ENCODE measurements around the gene PARP11.
"Not testable (repeated sequence)": the region's sequence is repeated elsewhere in the genome, so short reads cannot be mapped to it uniquely, and the experiment has no call there.

Gene PARP11

DNA sequence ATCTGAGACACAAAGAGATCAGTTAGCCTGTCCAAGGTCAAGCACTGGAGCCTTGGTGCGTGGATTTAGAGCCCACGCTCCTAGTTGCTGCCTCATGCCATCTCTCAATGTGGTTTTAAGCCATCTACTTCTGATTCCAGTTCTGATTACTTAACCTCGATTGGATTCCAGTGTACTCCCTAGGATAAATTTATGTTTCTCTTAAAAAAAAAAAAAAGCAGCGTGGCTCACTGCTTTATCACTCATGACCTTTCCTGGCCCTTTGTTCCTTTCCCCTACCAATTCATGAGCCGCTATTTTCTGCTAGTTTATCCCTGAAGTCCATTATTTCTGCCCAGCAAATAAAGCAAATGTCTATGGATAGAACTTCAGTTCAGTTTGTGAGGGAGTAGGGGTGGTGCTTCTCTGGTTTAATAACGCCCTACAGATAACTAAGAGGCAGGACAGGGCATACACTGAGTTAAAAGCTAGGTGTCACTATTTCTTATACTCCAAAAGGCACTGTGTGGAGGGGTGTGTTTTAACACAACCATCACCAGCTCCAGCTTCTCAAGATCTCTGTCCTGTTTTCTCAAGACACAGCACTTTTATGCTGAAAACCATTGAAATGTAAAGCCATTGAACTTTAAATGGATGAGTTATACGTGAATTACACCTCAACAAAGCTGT, 9.8 kb upstream of the PARP11 start:
- peak; percentile 25 for DNase-seq (ENCODE audit: low spot score)

DNA sequence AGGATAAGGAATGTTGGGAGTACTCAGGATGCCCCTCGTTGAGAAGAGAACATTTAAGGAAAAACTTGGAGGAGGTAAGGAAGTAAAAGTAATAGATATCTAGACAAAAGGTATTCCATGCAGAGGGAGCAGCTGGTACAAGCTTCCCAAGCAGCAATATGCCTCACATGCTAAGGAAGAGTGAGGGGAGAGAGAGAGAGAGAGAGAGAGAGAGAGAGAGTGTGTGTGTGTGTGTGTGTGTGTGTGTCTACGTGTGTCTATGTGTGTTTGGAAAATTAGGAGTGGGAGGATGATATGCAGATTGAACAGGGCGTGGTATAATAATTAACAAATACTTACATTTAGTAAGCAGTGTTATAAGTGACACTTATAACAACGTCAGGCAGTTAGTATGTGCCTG, 9.2 kb upstream of the PARP11 start:
- DNase-seq (ENCODE audit: low spot score) = no peak

DNA sequence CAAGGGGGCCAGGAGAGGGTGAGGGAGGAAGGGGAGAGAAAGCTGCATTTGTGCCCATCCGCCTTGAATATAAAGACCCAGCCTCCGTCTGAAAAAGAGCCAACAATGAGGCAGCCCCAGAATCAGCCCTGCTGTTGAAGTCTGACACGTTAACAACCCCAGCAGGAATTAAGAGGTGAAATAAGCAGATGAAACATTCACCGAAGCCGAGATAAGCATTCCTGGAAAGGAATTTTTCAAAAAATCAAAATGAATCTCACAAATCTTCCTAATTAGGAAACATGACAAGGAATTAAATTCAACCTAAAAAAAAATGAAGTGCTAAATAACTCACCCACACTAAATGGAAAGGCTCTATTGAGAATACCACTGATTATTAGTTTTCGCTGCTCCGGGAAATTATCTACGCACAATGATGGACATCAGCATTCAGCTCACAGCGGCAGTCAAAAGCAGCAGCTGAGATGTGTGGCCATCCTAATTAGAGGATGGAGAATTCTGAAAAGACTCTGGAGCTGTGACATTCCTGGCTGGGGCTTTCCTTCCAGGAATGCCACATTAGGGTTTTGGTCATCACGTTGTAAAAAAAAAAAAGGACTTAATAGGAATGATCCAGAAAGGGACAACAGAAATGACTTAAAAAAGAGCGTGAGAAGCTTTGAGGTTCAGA, 8.2 kb upstream of the PARP11 start:
- no peak for DNase-seq (ENCODE audit: low spot score)

GRCh38 chr12:3879846-3880245, 6.6 kb upstream of the PARP11 start:
- no peak for DNase-seq (ENCODE audit: low spot score)

DNA sequence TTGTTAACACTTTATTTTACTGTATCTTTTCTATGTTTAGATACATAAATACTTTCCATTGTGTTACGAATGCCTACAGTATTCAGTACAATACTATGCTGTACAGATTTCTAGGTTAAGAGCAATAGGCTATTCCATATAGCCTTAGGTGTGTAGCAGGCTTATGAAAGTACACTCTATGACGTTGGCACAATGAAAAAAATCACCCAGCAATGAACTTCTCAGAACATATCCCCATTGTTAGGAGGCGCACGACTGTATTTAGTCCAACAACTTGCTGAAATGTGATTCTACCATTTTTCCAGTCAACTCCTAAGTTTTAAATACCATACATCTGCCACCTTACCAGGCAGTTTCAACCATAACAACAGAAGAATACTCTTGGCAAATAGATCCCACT, 1.8 kb downstream of the PARP11 start:
- DNase-seq (ENCODE audit: low spot score) = no peak

GRCh38 chr12:3869865-3870264, 3.3 kb downstream of the PARP11 start:
- DNase-seq (ENCODE audit: low spot score) = no peak

- DNase-seq (ENCODE audit: low spot score) = no peak
Observed at GRCh38 chr12:3869433-3869832, 3.8 kb downstream of the PARP11 start.

DNA sequence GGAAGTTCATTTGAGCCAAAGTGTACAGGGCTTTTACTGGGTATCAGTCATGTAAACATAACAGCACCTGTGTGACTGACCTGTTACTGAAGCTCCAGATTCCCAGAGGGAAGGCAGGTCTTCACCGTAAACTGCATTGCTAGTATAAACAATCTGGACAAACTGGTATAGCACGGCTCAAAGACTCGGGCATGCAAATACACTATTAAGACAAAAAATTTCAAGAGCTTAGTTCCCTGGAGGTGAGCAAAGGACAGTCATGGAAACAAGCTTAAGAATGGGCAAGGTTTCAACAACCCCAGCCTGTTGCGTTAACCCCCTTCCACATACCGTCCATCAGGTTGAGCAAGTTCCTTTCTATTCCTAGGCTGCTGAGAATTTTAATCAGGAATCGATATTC, 9.4 kb downstream of the PARP11 start:
- no peak for DNase-seq (ENCODE audit: low spot score)

DNA sequence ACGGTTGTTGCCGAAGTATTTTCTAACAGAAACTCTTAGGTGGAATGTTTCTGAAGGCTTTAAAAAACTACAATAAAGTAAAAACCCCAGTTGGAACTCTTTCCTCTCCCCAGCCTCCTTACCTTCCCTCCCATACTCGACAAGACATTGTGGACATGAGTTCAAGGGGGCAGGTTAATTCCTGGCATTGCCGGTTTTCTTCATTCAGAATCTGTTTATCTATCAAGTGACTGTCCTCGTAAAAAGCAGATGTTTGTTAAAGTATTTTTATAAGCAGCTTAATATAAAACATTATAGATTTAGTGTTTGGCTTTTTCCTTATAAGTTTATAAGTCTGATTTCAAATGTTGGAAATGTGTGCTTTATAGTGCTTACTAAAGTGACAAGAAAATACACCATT, 30.7 kb downstream of the PARP11 start:
- DNase-seq (ENCODE audit: low spot score) = no peak

DNA sequence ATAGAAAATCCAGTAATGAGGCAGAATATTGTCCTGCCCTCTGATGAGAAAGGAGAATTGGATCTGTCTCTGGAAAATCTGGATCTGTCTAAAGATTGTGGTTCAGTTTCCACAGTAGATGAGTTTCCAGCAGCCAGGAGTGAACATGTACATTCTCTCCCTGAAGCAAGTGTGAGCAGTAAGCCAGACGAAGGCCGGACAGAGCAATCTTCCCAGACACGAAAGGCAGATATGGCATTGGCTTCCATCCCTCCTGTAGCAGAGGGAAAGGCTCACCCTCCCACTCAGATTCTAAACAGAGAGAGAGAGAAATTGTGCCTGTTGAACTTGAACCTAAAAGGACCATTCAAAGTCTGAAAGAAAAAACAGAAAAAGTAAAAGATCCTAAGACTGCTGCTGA, 31.4 kb downstream of the PARP11 start:
- no peak for DNase-seq (ENCODE audit: low spot score)

DNA sequence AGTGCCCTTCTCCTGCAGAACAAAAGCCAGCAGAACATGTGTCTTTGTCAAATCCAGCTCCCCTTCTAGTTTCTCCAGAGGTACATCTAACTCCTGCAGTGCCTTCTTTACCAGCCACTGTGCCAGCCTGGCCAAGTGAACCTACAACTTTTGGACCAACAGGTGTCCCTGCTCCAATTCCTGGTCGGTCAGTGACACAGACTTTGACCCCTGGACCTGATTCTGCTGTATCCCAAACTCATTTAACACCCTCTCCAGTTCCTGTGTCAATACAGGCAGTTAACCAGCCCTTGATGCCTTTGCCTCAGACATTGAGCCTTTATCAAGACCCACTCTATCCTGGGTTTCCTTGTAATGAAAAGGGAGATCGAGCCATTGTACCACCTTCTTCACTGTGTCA, 32.4 kb downstream of the PARP11 start:
- not testable (repeated sequence) for DNase-seq (ENCODE audit: low spot score)

DNA sequence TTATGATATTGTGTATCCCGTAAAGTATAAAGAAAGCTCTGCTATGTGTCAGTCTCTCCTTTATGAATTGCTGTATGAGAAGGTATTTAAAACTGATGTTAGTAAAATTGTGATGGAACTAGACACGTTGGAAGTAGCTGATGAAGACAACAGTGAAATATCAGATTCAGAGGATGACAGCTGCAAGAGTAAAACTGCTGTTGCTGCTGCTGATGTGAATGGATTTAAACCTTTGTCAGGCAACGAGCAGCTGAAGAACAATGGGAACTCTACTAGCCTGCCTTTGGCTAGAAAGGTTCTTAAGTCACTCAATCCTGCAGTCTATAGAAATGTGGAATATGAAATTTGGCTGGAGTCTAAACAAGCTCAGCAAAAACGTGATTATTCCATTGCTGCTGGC, 33.5 kb downstream of the PARP11 start:
- not testable (repeated sequence) for DNase-seq (ENCODE audit: low spot score)

DNA sequence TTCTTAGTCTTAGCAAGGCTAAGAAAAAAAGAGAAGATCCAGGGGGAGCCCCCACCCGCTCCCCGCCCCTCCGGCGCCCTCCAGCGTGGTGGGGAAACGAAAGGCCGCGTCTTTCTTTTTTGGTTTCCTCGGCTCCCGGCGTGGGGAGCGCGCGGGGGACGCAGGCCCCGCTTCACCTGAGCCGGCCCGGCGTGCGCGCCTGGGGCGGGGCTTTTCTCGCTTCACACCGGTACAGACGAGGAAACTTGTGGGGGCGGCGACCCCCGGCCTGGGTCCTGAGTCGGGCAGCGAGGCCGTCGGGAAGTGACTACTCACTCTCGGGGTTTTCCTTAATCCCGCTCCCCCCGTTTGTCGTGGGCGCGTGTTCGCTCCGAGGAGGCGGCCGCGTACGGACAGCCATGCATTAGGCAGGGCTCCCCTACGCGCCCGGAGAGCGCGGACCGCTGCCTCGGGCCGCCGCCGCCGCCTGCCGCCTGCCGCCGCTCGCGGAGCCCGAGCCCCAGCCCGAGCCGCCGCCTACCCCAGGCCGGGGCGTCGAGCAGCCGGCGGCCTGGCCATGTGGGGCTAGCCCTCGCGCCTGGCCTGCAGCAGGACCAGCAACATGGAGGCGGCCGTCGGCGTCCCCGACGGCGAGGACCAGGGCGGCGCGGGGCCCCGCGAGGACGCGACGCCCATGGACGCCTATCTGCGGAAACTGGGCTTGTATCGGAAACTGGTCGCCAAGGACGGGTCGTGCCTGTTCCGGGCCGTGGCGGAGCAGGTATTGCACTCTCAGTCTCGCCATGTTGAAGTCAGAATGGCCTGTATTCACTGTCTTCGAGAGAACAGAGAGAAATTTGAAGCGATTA, 34.3 kb downstream of the PARP11 start:
- DNase-seq (ENCODE audit: low spot score) = not testable (repeated sequence)

DNA sequence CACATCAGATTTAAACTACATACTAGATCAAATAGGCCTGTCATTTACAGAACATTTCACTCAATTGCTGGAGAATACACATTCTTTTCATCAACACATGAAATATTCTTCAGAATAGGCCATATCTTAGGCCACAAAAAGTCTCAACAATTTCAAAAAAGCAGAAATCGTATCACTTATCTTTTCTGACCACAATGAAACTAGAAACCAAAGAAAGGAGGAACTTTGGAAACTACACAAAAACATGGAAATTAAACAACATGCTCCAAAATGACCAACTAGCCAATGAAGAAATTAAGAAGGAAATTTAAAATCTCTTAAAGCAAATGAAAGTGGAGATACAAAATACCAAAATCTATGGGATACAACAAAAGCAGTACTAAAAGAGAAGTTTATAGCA, 35.1 kb downstream of the PARP11 start:
- DNase-seq (ENCODE audit: low spot score) = no peak

DNA sequence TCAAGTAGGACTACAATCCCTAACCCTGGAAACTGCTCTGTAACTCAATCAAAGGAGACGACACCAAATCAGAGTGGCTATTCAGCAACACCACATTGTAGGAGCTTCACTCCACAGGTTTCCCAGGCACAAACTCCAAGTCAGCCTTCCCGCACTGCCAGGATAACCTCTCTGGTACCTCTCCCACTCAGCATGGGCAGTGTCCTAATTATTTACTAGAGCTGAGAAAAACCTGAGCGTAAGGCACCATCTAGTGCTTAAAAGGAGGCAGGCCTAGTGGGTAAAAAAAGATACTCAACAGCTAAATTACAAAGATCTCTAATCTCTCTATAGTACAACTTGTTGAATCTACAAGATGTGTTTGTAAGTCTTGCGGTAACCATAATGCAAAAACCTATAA, 36.1 kb downstream of the PARP11 start:
- no peak for DNase-seq (ENCODE audit: low spot score)

DNA sequence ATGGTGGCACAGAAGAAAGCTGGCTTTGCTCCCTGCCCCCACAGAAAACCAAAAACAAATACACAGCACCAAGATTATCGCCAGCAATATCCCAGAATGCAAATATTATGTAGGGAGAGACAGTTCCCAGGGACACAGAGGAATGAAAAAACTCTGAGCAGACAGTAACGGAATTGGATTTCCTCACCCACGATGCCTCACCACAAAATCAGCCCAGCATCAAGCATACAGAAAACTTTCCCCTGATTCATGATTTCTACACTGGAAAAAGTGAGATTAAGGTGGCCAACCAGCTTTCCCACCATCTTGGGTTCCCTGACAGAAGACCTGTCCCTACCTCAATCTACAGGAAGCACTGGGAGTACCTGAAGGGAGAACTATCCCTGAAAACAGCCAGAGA, 36.6 kb downstream of the PARP11 start:
- DNase-seq (ENCODE audit: low spot score) = no peak

DNA sequence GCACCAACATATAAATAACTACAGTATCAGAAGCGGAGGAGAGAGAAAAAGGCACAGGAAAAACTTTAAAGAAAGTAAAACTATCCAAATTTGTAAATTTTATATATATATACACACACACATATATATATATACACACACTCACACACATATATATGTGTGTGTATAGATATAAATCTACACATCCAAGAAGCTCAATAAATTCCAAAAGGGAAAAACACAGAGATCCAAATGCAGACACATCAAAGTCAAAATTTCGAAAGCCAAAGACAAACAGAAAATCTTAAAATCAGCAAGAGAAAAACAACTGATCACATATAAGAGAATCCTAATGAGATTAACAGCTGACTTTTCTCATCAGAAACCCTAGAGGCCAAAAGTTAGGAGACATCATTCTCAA, 37.3 kb downstream of the PARP11 start:
- no peak for DNase-seq (ENCODE audit: low spot score)

DNA sequence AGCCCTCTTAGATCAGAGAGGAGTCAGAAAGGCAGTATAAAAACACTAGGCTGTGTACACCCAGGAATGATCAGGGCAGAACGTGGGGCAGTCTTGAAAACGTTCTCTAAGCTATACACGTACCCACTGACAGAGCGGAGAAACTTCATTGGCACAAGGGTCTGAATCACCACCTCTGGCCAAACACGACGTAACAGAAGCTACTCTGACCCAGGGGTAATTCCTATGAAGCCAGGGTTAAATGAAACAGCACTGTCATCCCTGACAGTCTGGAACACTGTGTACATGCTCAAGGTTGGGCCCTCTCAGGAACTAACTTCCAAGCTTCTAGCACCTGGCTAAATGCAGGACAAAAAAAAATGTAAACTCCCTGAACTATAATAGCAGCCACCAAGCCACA, 38.4 kb downstream of the PARP11 start:
- DNase-seq (ENCODE audit: low spot score) = no peak

DNA sequence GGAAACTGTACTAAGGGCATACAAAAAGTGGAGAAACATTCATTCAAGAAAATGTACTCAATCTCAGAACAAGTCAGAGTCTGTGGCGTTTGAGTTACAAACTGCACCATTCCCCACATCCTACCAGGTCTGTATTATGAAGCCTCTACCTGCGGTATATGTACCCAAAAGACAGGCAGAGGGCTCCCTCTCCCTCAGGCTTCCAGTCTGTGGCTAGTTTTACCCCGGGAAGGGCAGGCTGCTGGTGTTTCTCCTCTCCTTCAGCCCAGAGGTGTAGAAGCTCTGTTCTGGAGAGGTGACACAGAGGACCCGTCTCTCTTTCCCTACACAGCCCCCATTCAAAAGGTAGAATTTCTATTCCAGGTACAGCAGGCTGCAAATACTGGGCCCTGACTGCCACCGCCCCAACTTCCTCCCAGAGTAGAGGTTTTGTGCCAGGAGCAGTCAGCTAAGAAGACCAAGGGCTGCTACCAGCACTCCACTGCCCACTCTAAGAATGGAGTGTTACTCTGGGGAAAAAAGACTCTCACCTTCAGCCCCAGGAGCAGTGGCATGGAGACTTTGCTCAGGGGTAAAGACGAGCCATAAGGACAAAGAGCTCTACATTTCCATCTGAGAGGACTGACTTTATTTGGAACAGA, 39.4 kb downstream of the PARP11 start:
- no peak for DNase-seq (ENCODE audit: low spot score)

GRCh38 chr12:3832738-3833137, 40.5 kb downstream of the PARP11 start:
- no peak for DNase-seq (ENCODE audit: low spot score)

DNA sequence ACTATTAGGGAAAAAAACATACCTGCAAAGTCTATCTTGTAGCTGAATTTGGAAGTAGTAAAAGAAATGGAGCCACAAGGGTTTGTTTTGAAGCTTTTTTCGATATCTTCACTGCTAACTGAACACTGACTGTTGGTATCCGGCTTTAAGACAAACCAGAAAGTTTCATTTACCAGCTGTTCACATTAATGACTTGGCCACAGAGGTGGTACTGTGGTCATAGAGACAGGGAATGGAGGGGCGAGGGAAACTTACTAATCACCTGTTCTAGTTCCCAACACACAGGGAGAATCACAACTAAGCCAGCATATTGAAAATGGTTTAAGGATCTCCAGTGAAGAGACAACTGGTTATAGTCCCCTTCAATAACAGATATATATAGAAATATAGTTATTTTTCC, 44.3 kb downstream of the PARP11 start:
- no peak for DNase-seq (ENCODE audit: low spot score)

DNA sequence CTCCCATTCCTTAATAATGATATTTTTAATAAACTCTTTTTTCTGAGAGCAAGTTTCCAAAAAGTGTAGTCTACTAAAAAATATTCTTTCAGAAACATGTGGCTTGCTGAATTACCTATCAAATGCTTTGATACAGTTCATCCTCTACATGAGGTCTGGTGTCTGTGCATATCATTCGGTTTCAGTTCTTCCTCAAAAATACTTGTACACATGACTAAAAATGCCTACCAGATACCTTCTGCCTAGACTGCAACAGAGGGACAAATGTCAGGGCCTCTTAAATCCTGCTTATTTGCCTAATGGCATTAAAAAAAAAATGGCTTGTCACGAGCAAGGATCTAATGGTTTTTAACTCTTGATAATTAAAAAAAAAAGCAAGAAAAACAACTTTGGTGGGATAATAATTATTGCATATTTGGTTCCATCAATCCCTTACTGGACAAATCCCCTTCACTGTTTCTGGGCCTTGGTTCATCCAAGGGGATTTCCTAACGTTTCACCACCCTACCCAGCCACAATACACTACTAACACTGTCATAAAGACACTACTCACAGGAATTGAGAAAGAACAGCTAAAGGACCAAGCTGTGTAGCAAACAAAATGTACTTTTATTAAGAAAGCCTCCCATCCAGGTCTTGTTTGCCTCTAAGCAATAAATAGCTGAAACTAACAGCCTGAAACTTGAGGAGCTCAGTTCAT, 45.7 kb downstream of the PARP11 start:
- DNase-seq (ENCODE audit: low spot score) = no peak

All from kidney tubule cell (primary cell).